GM10248 (cell line): ENCODE data around the gene ALDOC.
"Not testable (repeated sequence)": the region's sequence is repeated elsewhere in the genome, so short reads cannot be mapped to it uniquely, and the experiment has no call there.

ENCODE experiments used
- CTCF ChIA-PET: fragments of 300-600 bp; sonication (Branson Sonifier 250); formaldehyde crosslinking; extraction: SDS; loops from one replicate; lab custom pipeline; 2021; ENCODE audit warnings: antibody characterized with exemption; lab: Yijun Ruan, JAX
- POLR2A ChIA-PET: fragments of 350-650 bp; sonication (Branson Sonifier 250); formaldehyde crosslinking; extraction: SDS; loops from one replicate; lab custom pipeline; 2020; ENCODE audit warnings: antibody characterized with exemption; lab: Yijun Ruan, JAX
- DNase-seq: peaks from one replicate; pipeline ENCODE4 v3.0.0; 2012; ENCODE audit errors: extremely low spot score
- TF ChIP-seq, protein P1 (sequence below): IDR thresholded peaks from 2 replicates; pipeline ENCODE4 v1.5.1; 2012; ENCODE audit warnings: mild to moderate bottlenecking, low read depth; ENCODE audit errors: extremely low read depth, missing control alignments, control extremely low read depth

The ALDOC gene

DNA sequence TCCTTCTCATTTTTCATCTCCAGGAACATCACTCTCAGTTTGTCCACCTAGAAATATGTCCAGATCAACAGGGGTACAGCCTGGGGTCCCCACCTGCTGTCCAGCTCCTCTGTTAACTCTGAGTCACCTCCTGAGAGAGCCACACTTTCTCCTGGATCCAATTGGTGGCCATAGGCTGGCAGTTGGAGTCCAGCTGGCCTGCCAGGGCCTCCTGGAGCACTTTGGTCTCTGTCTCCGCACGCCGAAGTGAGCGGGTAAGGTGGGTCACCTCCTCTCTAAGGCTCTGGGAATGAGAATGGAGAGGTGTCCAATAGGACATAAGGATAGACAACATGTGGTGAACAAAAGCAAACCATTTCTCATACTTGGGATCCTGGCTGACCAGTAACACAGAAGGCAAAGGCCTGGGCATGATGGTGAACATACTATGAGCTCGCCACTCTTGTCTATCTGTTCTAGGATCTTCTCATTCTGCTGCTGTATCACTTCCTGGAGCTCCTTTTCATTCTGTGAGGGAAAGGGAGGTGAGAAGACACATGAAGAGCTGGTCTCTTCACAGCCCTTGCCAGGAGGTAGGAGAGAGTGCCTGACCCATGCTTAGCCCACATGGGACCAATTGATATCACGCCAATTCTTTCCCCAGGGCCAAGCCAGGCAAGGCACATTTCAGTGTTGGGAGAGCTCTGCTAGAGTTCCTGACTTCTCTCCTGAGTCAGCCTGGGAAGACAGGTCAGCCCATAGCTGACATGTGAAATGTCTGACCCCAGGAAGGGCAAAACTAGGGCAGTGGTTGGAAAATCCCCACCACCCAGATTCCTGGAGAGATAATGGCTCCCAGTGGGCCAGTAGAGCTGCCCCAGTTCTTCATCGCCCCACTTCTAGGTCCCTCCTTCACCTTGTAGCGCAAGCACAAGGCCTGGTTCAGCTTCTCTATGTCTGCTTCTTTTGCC, 1.8 kb upstream of the ALDOC start:
- no peak for DNase-seq
- POLR2A ChIA-PET = interaction anchor here (0.5 to 1.2 kb wide), 2 partner anchors 21 to 206 kb away, joined by 3 to 4 read pairs; no protein-coding TSS in a partner anchor
- CTCF ChIA-PET = interaction anchor here (1.2 to 3.0 kb wide), 7 partner anchors 9 to 40 kb away, joined by 3 to 12 read pairs (median 3); no protein-coding TSS in a partner anchor
- TF ChIP-seq, protein P1, sequence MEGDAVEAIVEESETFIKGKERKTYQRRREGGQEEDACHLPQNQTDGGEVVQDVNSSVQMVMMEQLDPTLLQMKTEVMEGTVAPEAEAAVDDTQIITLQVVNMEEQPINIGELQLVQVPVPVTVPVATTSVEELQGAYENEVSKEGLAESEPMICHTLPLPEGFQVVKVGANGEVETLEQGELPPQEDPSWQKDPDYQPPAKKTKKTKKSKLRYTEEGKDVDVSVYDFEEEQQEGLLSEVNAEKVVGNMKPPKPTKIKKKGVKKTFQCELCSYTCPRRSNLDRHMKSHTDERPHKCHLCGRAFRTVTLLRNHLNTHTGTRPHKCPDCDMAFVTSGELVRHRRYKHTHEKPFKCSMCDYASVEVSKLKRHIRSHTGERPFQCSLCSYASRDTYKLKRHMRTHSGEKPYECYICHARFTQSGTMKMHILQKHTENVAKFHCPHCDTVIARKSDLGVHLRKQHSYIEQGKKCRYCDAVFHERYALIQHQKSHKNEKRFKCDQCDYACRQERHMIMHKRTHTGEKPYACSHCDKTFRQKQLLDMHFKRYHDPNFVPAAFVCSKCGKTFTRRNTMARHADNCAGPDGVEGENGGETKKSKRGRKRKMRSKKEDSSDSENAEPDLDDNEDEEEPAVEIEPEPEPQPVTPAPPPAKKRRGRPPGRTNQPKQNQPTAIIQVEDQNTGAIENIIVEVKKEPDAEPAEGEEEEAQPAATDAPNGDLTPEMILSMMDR = no peak

DNA sequence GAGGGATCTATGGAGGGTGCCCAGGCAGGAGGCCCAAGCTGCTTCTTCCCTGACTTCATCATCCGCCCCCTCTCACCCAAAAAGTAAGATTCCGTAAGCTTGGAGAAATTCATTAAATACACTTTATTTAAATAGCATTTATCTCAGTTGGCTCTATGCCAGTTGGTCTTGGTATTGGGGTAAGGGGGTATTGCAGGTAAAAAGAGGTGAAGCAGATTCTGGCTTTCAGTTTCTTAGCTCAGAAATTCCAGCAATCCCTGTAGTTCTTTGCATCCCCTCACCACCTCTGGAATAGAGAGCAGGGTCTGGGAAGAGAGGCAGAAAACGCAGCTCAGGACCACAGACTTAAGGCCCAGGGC, 750 bp upstream of the ALDOC start:
- DNase-seq = no peak
- ChIA-PET CTCF (interaction anchor here (0.9 to 3.0 kb wide), 5 partner anchors 15 to 66 kb away, joined by 3 to 12 read pairs (median 5); no protein-coding TSS in a partner anchor), POLR2A (interaction anchor here (1.3 kb wide), 1 partner anchor 22 kb away, joined by 8 read pairs; no protein-coding TSS in a partner anchor)
- TF ChIP-seq, protein P1 = no peak

DNA sequence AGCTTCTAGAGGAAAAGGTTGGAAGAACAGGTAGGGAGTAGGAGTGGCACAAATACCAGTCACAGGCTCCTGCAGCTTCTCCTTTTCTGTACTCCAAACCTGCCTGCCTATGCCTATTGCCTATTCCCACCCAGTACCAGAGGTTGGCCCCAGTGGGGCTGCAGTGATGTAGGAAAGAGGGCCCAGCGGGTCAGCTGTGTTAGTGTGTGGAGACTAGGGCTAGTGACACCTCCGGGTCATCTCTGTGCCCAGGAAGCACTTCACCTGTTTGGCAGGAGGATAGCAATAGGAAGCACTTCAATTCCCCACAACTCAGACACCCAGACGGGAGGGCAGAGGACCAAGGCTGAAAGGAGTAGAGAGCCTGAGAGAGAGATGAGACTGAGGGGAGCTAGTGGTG, 679 bp downstream of the ALDOC start:
- not testable (repeated sequence) for DNase-seq
- ChIA-PET CTCF (interaction anchor here (1.1 to 1.6 kb wide), 3 partner anchors 10 to 21 kb away, joined by 3 to 9 read pairs (median 6); no protein-coding TSS in a partner anchor), POLR2A (interaction anchor here (1.2 kb wide), 2 partner anchors 9 to 16 kb away, joined by 3 to 5 read pairs; no protein-coding TSS in a partner anchor)

DNA sequence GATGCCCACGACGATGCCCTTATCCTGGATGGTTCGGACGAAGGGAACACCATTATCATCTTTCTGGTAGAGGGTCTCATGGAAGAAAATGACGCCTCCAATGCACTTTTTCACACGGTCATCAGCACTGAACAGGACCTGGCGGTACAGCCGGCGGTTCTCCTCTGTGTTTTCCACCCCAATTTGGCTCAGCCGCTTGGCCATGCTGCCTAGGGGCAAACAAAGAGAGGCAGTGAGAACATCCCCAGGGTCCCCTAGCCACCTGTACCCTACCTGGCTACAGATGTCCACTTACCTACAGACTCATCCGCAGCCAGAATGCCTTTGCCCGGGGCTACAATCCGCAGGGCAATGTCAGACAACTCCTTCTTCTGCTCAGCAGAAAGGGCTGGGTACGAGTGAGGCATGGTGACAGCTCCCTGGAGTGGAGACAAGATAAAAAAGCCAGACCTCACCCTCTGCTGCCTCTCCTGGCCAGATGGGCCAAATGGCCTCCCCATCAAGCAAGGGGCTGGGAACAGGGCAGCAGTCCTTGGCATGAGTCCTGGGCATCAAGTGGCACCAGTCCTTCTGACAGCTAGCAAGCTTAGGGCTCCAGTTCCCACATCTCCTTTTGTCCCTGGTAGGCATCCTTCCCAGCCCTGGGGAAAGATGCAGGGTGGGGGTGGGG, 1.4 kb downstream of the ALDOC start:
- POLR2A ChIA-PET = interaction anchor here (0.8 to 1.2 kb wide), 2 partner anchors 16 to 24 kb away, joined by 3 to 5 read pairs; no protein-coding TSS in a partner anchor
- TF ChIP-seq, protein P1 = peak; percentile 38
- CTCF ChIA-PET = interaction anchor here (1.1 to 1.4 kb wide), 3 partner anchors 9 to 38 kb away, joined by 3 to 6 read pairs (median 4); no protein-coding TSS in a partner anchor
- DNase-seq = no peak

DNA sequence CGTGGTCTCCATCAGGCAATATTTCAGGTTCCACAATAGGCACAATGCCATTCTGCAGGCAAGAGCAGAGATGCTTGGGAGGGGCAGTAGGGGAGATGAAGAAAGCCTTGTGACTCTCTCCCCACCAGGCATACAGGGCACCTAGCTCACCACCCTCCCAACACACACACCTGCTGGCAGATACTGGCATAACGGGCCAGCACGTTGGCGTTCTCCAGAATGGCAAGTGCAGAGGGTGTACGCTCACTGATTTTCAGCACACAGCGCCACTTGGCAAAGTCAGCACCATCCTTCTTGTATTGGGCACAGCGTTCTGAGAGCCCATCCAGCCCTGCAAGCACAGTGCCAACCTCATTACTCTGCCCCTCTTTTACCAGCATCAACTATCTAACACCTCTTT, 2.2 kb downstream of the ALDOC start:
- TF ChIP-seq, protein P1 = no peak
- DNase-seq = no peak
- ChIA-PET CTCF (interaction anchor here (0.9 to 1.4 kb wide), 2 partner anchors 9 to 39 kb away, joined by 3 to 4 read pairs; no protein-coding TSS in a partner anchor), POLR2A (no interaction called here)

DNA sequence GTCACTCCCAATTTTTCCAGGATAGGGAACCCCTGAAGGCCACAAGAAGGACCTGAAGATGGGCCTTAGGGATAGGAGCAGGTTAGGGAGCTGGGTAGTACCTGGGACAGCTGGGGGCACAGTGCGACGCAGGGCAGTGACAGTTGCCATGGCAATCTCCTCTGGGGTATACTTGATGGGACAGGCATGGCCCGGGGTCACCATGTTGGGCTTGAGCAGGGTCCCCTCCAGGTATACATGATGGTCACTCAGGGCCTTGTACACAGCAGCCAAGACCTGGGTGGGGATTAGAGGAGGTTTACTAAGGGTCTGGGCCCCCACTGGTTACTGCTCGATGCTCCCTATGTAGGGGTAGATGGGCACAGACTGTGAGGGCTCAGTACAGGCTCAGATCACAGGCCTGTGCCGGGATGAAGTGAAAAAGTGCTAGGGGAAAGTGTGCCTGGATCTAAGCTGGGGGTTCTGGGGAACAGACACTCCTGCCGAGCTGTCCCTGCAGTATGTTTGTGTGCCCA, 2.7 kb downstream of the ALDOC start:
- TF ChIP-seq, protein P1 = no peak
- ChIA-PET POLR2A (no interaction called here), CTCF (interaction anchor here (0.9 kb wide), 1 partner anchor 9 kb away, joined by 3 read pairs; no protein-coding TSS in a partner anchor)
- DNase-seq = no peak
